Liver (tissue), 3 donors: Measurements from ENCODE around the gene TMEM179.

Experiments used
- ATF3 ChIP-seq: IDR thresholded peaks from 2 replicates; pipeline ENCODE4 v1.6.1; 2016; ENCODE audit warnings: antibody characterized with exemption
- CTCF ChIP-seq: fragments of 150-350 bp; IDR thresholded peaks from 2 replicates; pipeline ENCODE4 v1.5.1; 2017; ENCODE audit warnings: improper control_type of control experiment, low read depth, low read length; ENCODE audit not compliant: missing input control
- JUND ChIP-seq, 2 donors: IDR thresholded peaks; 2 replicates each; pipeline ENCODE4 v1.6.1; 2016; ENCODE audit warnings: antibody characterized with exemption in 2 of 2
- MAX ChIP-seq: IDR thresholded peaks from 2 replicates; pipeline ENCODE4 v1.6.1; 2016; ENCODE audit warnings: antibody characterized with exemption
- TAF1 ChIP-seq: conservative IDR thresholded peaks from 2 replicates; pipeline ENCODE4 v1.6.1; 2016; ENCODE audit warnings: antibody characterized with exemption, mild to moderate bottlenecking
- donor health status: healthy.
- donor health status: healthy.

GRCh38 chr14:104564744-104565679 is 39.6 kb downstream of the TMEM179 start:
- TF ChIP-seq ATF3, result no peak
- no peak for TF ChIP-seq CTCF
- TF ChIP-seq MAX, result no peak
- no peak for TF ChIP-seq TAF1
- no peak for TF ChIP-seq JUND (IDR thresholded peaks at IDR 0.05)
